ENCODE measurements around the gene PLEKHG5. TPM values are rescaled to one million over a fixed set of nuclear protein-coding genes. Genes with fewer than 3 reads are reported as not detected.
"Not testable (repeated sequence)": the region's sequence is repeated elsewhere in the genome, so short reads cannot be mapped to it uniquely, and the experiment has no call there.

Gene PLEKHG5
- total RNA-seq, 1 donor from 2014 or later, result 109 TPM

GRCh38 chr1:6459850-6460265, 31.6 kb downstream of the PLEKHG5 start:
- H3K27me3 Mint-ChIP-seq (ENCODE audit: unreplicated experiment), result peaks cover 10% of the 10 kb centered on the region
- no peak overlapping the region for H3K27ac Mint-ChIP-seq (ENCODE audit: unreplicated experiment)
- DNase-seq (ENCODE audit: low spot score), result no peak
- H3K4me3 Mint-ChIP-seq (ENCODE audit: unreplicated experiment), result no peak overlapping the region
- H3K4me1 Mint-ChIP-seq (ENCODE audit: unreplicated experiment), result peaks cover 7% of the 10 kb centered on the region
- peaks cover 26% of the 10 kb centered on the region for H3K36me3 Mint-ChIP-seq (ENCODE audit: low read depth, unreplicated experiment)
- no peak for TF ChIP-seq CTCF (IDR thresholded peaks at IDR 0.05; ENCODE audit: unreplicated experiment)
- H3K9me3 Mint-ChIP-seq (ENCODE audit: unreplicated experiment), result no peaks in the 10 kb centered on the region

- peaks cover 5% of the 10 kb centered on the region for H3K4me1 Mint-ChIP-seq (ENCODE audit: unreplicated experiment)
- no peak for DNase-seq (ENCODE audit: low spot score)
- H3K27ac Mint-ChIP-seq (ENCODE audit: unreplicated experiment), result no peak overlapping the region
- no peak overlapping the region for H3K4me3 Mint-ChIP-seq (ENCODE audit: unreplicated experiment)
- TF ChIP-seq CTCF (IDR thresholded peaks at IDR 0.05; ENCODE audit: unreplicated experiment), result no peak
- H3K27me3 Mint-ChIP-seq (ENCODE audit: unreplicated experiment), result peaks cover 10% of the 10 kb centered on the region
- H3K9me3 Mint-ChIP-seq (ENCODE audit: unreplicated experiment), result no peaks in the 10 kb centered on the region
- peaks cover 6% of the 10 kb centered on the region for H3K36me3 Mint-ChIP-seq (ENCODE audit: low read depth, unreplicated experiment)
Observed at GRCh38 chr1:6456800-6457466, 34.5 kb downstream of the PLEKHG5 start.

- H3K27me3 Mint-ChIP-seq (ENCODE audit: unreplicated experiment), result peaks cover 10% of the 10 kb centered on the region
- not testable (repeated sequence) for H3K4me1 Mint-ChIP-seq (ENCODE audit: unreplicated experiment); H3K36me3 Mint-ChIP-seq (ENCODE audit: low read depth, unreplicated experiment); DNase-seq (ENCODE audit: low spot score); H3K27ac Mint-ChIP-seq (ENCODE audit: unreplicated experiment); H3K9me3 Mint-ChIP-seq (ENCODE audit: unreplicated experiment); H3K4me3 Mint-ChIP-seq (ENCODE audit: unreplicated experiment)
Observed at GRCh38 chr1:6455752-6456520, 35.5 kb downstream of the PLEKHG5 start.

- Mint-ChIP-seq H3K36me3 (ENCODE audit: low read depth, unreplicated experiment) (peaks cover 3% of the 10 kb centered on the region), H3K27ac (ENCODE audit: unreplicated experiment) (no peak overlapping the region), H3K9me3 (ENCODE audit: unreplicated experiment) (no peaks in the 10 kb centered on the region), H3K4me3 (ENCODE audit: unreplicated experiment) (no peak overlapping the region), H3K4me1 (ENCODE audit: unreplicated experiment) (no peaks in the 10 kb centered on the region), H3K27me3 (ENCODE audit: unreplicated experiment) (peaks cover 13% of the 10 kb centered on the region)
- TF ChIP-seq CTCF (IDR thresholded peaks at IDR 0.05; ENCODE audit: unreplicated experiment), result peak; percentile 49
- DNase-seq (ENCODE audit: low spot score), result peak; percentile 64
Observed at GRCh38 chr1:6454856-6455751, 36.4 kb downstream of the PLEKHG5 start.

- DNase-seq (ENCODE audit: low spot score); H3K27ac Mint-ChIP-seq (ENCODE audit: unreplicated experiment); H3K4me1 Mint-ChIP-seq (ENCODE audit: unreplicated experiment); H3K4me3 Mint-ChIP-seq (ENCODE audit: unreplicated experiment); H3K9me3 Mint-ChIP-seq (ENCODE audit: unreplicated experiment); H3K36me3 Mint-ChIP-seq (ENCODE audit: low read depth, unreplicated experiment): not testable (repeated sequence)
- H3K27me3 Mint-ChIP-seq (ENCODE audit: unreplicated experiment), result peaks cover 16% of the 10 kb centered on the region
Observed at GRCh38 chr1:6453895-6454855, 37.3 kb downstream of the PLEKHG5 start.
